Activated CD8-positive, alpha-beta memory T cell treated with anti-CD3 and anti-CD28 coated beads, Interleukin-2, amount 10 ng/mL, durations not matched to agents 7 days and 5 days (primary cell): ENCODE measurements around the gene HIVEP2. TPM values are rescaled to one million over a fixed set of nuclear protein-coding genes. Genes with fewer than 3 reads are reported as not detected.

Experiments
- ATAC-seq: fragments of 150-1000 bp; cut with Tn5 transposase; one replicate; pipeline ENCODE4 v1.10.0; 2021; ENCODE audit warnings: moderate library complexity
- CTCF ChIA-PET: fragments of 350-600 bp; sonication (Branson Sonifier 250); formaldehyde crosslinking; loops from one replicate; lab custom pipeline; 2021; ENCODE audit warnings: antibody characterized with exemption; lab: Charles Lee
- DNase-seq: peaks from one replicate; pipeline ENCODE4 v3.0.0-alpha.2; 2020
- H3K27ac Mint-ChIP-seq: one replicate; pipeline ENCODE4 v1.8.0; 2021; ENCODE audit warnings: mild to moderate bottlenecking, mixed read lengths
- H3K27me3 Mint-ChIP-seq: one replicate; pipeline ENCODE4 v1.8.0; 2021; ENCODE audit warnings: mixed read lengths
- H3K36me3 Mint-ChIP-seq: one replicate; pipeline ENCODE4 v1.8.0; 2021; ENCODE audit warnings: mild to moderate bottlenecking, mixed read lengths
- H3K4me1 Mint-ChIP-seq: one replicate; pipeline ENCODE4 v1.8.0; 2021; ENCODE audit warnings: mixed read lengths
- H3K4me3 Mint-ChIP-seq: one replicate; pipeline ENCODE4 v1.8.0; 2021; ENCODE audit warnings: mild to moderate bottlenecking, moderate library complexity, mixed read lengths
- H3K9me3 Mint-ChIP-seq: one replicate; pipeline ENCODE4 v1.8.0; 2022; ENCODE audit warnings: low read depth, mixed read lengths
- total RNA-seq, 2 experiments: library from RNA; stranded (reverse); gene quantifications; one replicate each; pipeline ENCODE4 v1.2.3, GENCODE V29; 2021

HIVEP2 gene
- total RNA-seq, 2 experiments from 2014 or later, result 24.1 to 28.8 TPM

GRCh38 chr6:142752348-142752747 lies 192.6 kb downstream of the HIVEP2 start:
- CTCF ChIA-PET, result no interaction called here
- H3K9me3 Mint-ChIP-seq, result no peaks in the 10 kb centered on the region
- ATAC-seq (no peak), DNase-seq (no peak)
- peaks cover 29% of the 10 kb centered on the region for H3K36me3 Mint-ChIP-seq
- H3K4me1 Mint-ChIP-seq, result peaks cover 9% of the 10 kb centered on the region
- H3K27me3 Mint-ChIP-seq, result no peaks in the 10 kb centered on the region
- H3K27ac Mint-ChIP-seq, result no peak overlapping the region
- no peak overlapping the region for H3K4me3 Mint-ChIP-seq

DNA sequence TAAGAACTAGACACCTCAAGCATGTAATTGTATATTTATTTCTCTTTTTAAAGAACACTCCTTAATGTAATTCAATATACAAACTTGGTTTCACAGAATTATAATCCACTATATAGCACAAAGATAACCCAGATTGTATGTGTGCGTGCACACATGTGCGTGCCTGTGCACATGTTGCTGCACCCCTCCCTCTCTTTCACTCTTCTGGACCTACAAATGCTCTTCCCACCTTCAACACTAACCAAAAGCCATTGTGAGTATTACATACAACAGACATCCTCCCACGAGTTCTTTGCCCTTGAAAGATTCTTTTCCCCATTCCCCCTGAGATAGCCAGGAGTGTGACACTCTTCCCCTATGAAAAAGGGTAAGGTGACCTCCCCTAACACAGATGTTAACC lies 193.5 kb downstream of the HIVEP2 start:
- no peaks in the 10 kb centered on the region for H3K9me3 Mint-ChIP-seq

DNA sequence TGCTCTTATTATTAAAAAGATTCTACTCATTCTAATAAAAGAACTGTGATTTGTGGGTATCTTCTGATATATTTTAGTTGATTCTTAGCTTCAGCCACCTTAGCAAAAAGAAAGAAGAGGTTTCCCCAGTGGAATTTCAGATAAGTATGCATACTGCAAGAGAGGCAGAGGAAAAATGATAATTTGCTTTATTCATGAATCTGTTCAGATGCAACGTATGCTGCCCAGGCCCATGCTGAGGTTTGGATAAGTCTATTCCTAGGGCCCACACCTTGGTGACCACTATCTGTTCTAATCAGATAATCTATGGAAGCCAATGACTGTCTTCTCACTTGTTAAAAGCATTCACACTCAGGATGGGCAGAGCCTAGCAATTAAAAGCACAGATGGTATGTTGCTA lies 194.0 kb downstream of the HIVEP2 start:
- Mint-ChIP-seq H3K4me1 (no peaks in the 10 kb centered on the region), H3K9me3 (no peaks in the 10 kb centered on the region), H3K36me3 (peaks cover 20% of the 10 kb centered on the region), H3K4me3 (no peak overlapping the region), H3K27ac (no peak overlapping the region), H3K27me3 (no peaks in the 10 kb centered on the region)
- ATAC-seq (no peak), DNase-seq (no peak)
- CTCF ChIA-PET, result no interaction called here

More for the DNA sequence above, 193.5 kb downstream of the HIVEP2 start:
- Mint-ChIP-seq H3K4me3 (no peak overlapping the region), H3K36me3 (peaks cover 23% of the 10 kb centered on the region), H3K27ac (no peak overlapping the region), H3K27me3 (no peaks in the 10 kb centered on the region), H3K4me1 (peaks cover 3% of the 10 kb centered on the region)
- DNase-seq, result no peak
- CTCF ChIA-PET, result no interaction called here
- ATAC-seq, result no peak

- Mint-ChIP-seq H3K4me1 (no peaks in the 10 kb centered on the region), H3K36me3 (peaks cover 11% of the 10 kb centered on the region), H3K27me3 (no peaks in the 10 kb centered on the region), H3K9me3 (no peaks in the 10 kb centered on the region), H3K4me3 (no peak overlapping the region), H3K27ac (no peak overlapping the region)
- DNase-seq (no peak), ATAC-seq (no peak)
- CTCF ChIA-PET, result interaction anchor here (0.8 to 0.9 kb wide), 2 partner anchors 9 to 12 kb away, joined by 3 read pairs; no protein-coding TSS in a partner anchor
These were observed 195.4 kb downstream of the HIVEP2 start for GRCh38 chr6:142749556-142749955.

GRCh38 chr6:142746524-142746923 lies 198.5 kb downstream of the HIVEP2 start:
- Mint-ChIP-seq H3K27ac (no peak overlapping the region), H3K27me3 (peaks cover 4% of the 10 kb centered on the region), H3K9me3 (no peaks in the 10 kb centered on the region), H3K4me1 (no peaks in the 10 kb centered on the region), H3K36me3 (no peaks in the 10 kb centered on the region), H3K4me3 (no peak overlapping the region)
- ATAC-seq (peak; percentile 45), DNase-seq (no peak)
- CTCF ChIA-PET, result interaction anchor here (0.5 to 1.1 kb wide), 5 partner anchors 28 to 679 kb away, joined by 3 read pairs; no protein-coding TSS in a partner anchor

- no peaks in the 10 kb centered on the region for H3K36me3 Mint-ChIP-seq
- no peaks in the 10 kb centered on the region for H3K9me3 Mint-ChIP-seq
- CTCF ChIA-PET, result no interaction called here
- H3K27ac Mint-ChIP-seq, result no peak overlapping the region
- ATAC-seq, result no peak
- DNase-seq, result no peak
- H3K4me1 Mint-ChIP-seq, result no peaks in the 10 kb centered on the region
- H3K27me3 Mint-ChIP-seq, result peaks cover 4% of the 10 kb centered on the region
- no peak overlapping the region for H3K4me3 Mint-ChIP-seq
These were observed 200.1 kb downstream of the HIVEP2 start for GRCh38 chr6:142744836-142745235.

- H3K27ac Mint-ChIP-seq, result no peak overlapping the region
- no peak for ATAC-seq
- CTCF ChIA-PET, result no interaction called here
- no peak for DNase-seq
- H3K4me1 Mint-ChIP-seq, result no peaks in the 10 kb centered on the region
- no peaks in the 10 kb centered on the region for H3K9me3 Mint-ChIP-seq
- no peak overlapping the region for H3K4me3 Mint-ChIP-seq
- peaks cover 4% of the 10 kb centered on the region for H3K27me3 Mint-ChIP-seq
- no peaks in the 10 kb centered on the region for H3K36me3 Mint-ChIP-seq
These were observed 204.5 kb downstream of the HIVEP2 start for GRCh38 chr6:142740449-142740848.

DNA sequence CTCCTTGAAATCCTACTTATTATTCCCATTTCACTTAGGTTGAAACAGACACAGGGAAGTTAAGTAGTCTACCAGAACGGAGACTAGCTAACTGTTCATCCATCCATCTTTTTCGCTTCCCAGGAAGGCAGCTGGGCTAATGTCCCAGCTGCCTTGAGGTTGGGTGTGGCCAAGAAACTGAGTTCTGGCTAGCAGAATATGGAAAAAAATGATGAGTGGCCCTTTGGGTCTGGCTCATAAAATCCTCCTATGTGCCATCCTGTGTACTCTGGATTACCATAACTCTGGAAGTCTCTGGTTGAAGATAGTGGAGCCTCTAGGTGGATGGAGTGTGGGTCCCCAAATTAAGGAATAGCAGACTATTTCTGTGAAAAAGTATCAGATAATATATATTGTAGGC lies 206.2 kb downstream of the HIVEP2 start:
- Mint-ChIP-seq H3K36me3 (no peaks in the 10 kb centered on the region), H3K4me1 (no peaks in the 10 kb centered on the region), H3K27ac (no peak overlapping the region), H3K9me3 (no peaks in the 10 kb centered on the region), H3K27me3 (no peaks in the 10 kb centered on the region), H3K4me3 (no peak overlapping the region)
- DNase-seq (no peak), ATAC-seq (no peak)
- CTCF ChIA-PET, result no interaction called here

DNA sequence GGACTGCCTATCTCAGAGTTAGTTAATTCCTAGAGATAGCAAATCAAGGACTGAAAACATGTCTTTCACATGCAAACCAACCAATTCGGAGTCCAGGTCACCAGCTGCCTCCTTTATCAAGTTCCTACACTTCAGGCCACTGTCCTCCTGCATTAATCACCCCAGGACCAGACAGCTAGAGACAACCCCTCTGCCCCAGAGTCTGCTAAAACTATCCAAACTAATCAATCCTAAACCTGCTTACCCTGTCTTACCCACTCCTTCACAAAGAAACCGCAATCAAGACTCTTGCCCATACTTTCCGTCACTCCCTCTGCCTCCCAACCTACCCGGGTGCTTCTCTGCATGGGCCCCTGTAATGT lies 207.0 kb downstream of the HIVEP2 start:
- no peak overlapping the region for H3K27ac Mint-ChIP-seq
- ATAC-seq, result no peak
- CTCF ChIA-PET, result interaction anchor here (0.9 to 1.6 kb wide), 2 partner anchors 10 to 45 kb away, joined by 3 to 4 read pairs; no protein-coding TSS in a partner anchor
- no peak overlapping the region for H3K4me3 Mint-ChIP-seq
- H3K9me3 Mint-ChIP-seq, result no peaks in the 10 kb centered on the region
- H3K36me3 Mint-ChIP-seq, result no peaks in the 10 kb centered on the region
- no peaks in the 10 kb centered on the region for H3K27me3 Mint-ChIP-seq
- no peaks in the 10 kb centered on the region for H3K4me1 Mint-ChIP-seq
- DNase-seq, result no peak

DNA sequence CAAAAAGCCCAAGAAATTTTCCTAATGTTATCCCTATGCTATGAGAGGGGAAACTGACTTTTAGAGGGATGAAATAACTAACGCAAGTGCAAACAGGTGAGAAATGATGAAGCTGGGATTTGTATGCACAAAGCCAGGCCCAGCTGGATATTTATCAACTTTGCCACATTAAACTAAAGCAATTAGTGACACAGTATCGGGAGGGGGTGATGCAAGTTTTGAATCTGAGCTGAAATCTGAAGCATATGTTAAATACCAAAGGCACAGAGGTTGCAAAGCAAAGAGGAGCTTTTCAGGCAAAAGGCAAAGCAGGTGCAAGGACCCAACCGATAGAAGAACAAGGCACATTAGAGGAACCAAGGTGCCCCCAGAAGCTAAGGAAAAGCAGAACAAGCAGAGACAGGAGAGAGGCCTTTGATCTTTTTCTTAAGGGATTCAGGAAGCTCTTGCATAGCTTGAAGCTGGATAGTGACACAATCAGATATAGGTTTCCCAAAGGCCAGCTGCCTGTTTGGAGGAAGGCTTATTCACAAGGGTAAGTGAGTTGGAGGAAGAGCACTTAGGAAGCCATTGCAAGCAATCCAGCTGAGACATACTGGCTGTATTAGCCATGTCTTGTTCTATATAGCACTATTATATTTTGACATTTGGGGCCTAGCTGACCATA lies 207.5 kb downstream of the HIVEP2 start:
- CTCF ChIA-PET, result interaction anchor here (0.9 to 1.6 kb wide), 3 partner anchors 11 to 44 kb away, joined by 3 to 4 read pairs (median 3); no protein-coding TSS in a partner anchor
- H3K36me3 Mint-ChIP-seq, result no peaks in the 10 kb centered on the region
- DNase-seq (no peak), ATAC-seq (no peak)
- no peak overlapping the region for H3K27ac Mint-ChIP-seq
- H3K27me3 Mint-ChIP-seq, result no peaks in the 10 kb centered on the region
- H3K9me3 Mint-ChIP-seq, result no peaks in the 10 kb centered on the region
- H3K4me1 Mint-ChIP-seq, result no peaks in the 10 kb centered on the region
- no peak overlapping the region for H3K4me3 Mint-ChIP-seq

GRCh38 chr6:142735204-142735603 lies 209.8 kb downstream of the HIVEP2 start:
- DNase-seq (no peak), ATAC-seq (no peak)
- no peaks in the 10 kb centered on the region for H3K27me3 Mint-ChIP-seq
- H3K4me1 Mint-ChIP-seq, result no peaks in the 10 kb centered on the region
- CTCF ChIA-PET, result no interaction called here
- H3K9me3 Mint-ChIP-seq, result no peaks in the 10 kb centered on the region
- no peak overlapping the region for H3K4me3 Mint-ChIP-seq
- H3K27ac Mint-ChIP-seq, result no peak overlapping the region
- no peaks in the 10 kb centered on the region for H3K36me3 Mint-ChIP-seq

DNA sequence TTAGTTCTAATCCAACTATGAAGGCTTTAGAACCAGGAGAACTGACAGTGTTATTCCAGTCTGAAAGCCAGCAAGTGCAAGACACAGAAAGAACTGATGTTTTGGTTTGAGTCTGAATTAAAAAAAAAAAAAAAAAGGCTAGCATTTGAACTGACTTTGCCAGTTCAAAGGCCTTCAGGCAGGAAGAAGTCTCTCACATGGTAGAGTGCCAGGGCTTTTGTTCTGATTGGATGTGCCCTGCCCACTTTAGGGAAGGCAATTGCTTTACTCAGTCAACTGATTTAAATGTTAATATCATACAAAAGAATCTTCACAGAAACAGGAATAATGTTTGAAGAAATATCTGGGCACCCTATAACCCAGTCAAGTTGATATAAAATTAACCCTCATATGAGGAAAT lies 212.2 kb downstream of the HIVEP2 start:
- no peaks in the 10 kb centered on the region for H3K9me3 Mint-ChIP-seq
- CTCF ChIA-PET, result no interaction called here

GRCh38 chr6:142731611-142732010 lies 213.4 kb downstream of the HIVEP2 start:
- no peak for DNase-seq
- ATAC-seq, result no peak
- H3K27ac Mint-ChIP-seq, result no peak overlapping the region
- H3K4me3 Mint-ChIP-seq, result no peak overlapping the region
- H3K9me3 Mint-ChIP-seq, result no peaks in the 10 kb centered on the region
- H3K27me3 Mint-ChIP-seq, result no peaks in the 10 kb centered on the region
- peaks cover 6% of the 10 kb centered on the region for H3K4me1 Mint-ChIP-seq
- CTCF ChIA-PET, result no interaction called here
- H3K36me3 Mint-ChIP-seq, result no peaks in the 10 kb centered on the region

More for the DNA sequence above, 212.2 kb downstream of the HIVEP2 start:
- Mint-ChIP-seq H3K4me1 (peaks cover 6% of the 10 kb centered on the region), H3K4me3 (no peak overlapping the region), H3K27me3 (no peaks in the 10 kb centered on the region), H3K27ac (no peak overlapping the region), H3K36me3 (no peaks in the 10 kb centered on the region)
- DNase-seq (no peak), ATAC-seq (no peak)

- Mint-ChIP-seq H3K4me3 (no peak overlapping the region), H3K9me3 (no peaks in the 10 kb centered on the region), H3K27ac (no peak overlapping the region), H3K27me3 (no peaks in the 10 kb centered on the region), H3K4me1 (peaks cover 6% of the 10 kb centered on the region), H3K36me3 (no peaks in the 10 kb centered on the region)
- CTCF ChIA-PET, result no interaction called here
- ATAC-seq, result no peak
- DNase-seq, result no peak
These were observed 215.4 kb downstream of the HIVEP2 start for GRCh38 chr6:142729618-142730017.
